GM21528 (cell line): Measurements from ENCODE around the gene DDX43.
"Not testable (repeated sequence)": the region's sequence is repeated elsewhere in the genome, so short reads cannot be mapped to it uniquely, and the experiment has no call there.

Experiments used
- ATAC-seq: cut with Tn5 transposase; IDR thresholded peaks from one replicate; pipeline ENCODE4 v1.9.1; 2021; ENCODE audit warnings: mild to moderate bottlenecking, moderate library complexity; ENCODE audit not compliant: unreplicated experiment, low FRiP score

The DDX43 gene

GRCh38 chr6:73388433-73388799 is 6.2 kb upstream of the DDX43 start:
- ATAC-seq = no peak

- peak; percentile 81 for ATAC-seq
Observed at GRCh38 chr6:73388800-73389512, 5.7 kb upstream of the DDX43 start.

- no peak for ATAC-seq
Observed at GRCh38 chr6:73389854-73390253, 4.8 kb upstream of the DDX43 start.

GRCh38 chr6:73391675-73392074 is 3.0 kb upstream of the DDX43 start:
- no peak for ATAC-seq

GRCh38 chr6:73392188-73392587 is 2.4 kb upstream of the DDX43 start:
- not testable (repeated sequence) for ATAC-seq

- ATAC-seq = no peak
Observed at GRCh38 chr6:73393278-73393677, 1.4 kb upstream of the DDX43 start.

- ATAC-seq = peak; percentile 65
Observed at GRCh38 chr6:73395875-73396274, 1.2 kb downstream of the DDX43 start.

GRCh38 chr6:73400656-73401055 is 6.0 kb downstream of the DDX43 start:
- ATAC-seq = no peak

- no peak for ATAC-seq
Observed at GRCh38 chr6:73409395-73409794, 14.8 kb downstream of the DDX43 start.

GRCh38 chr6:73413102-73413501 is 18.5 kb downstream of the DDX43 start:
- no peak for ATAC-seq

GRCh38 chr6:73418081-73418741 is 23.6 kb downstream of the DDX43 start:
- ATAC-seq = no peak

GRCh38 chr6:73421534-73421933 is 26.9 kb downstream of the DDX43 start:
- ATAC-seq = no peak

GRCh38 chr6:73435236-73435635 is 40.6 kb downstream of the DDX43 start:
- no peak for ATAC-seq

- no peak for ATAC-seq
Observed at GRCh38 chr6:73443555-73443954, 48.9 kb downstream of the DDX43 start.

- peak; percentile 67 for ATAC-seq
Observed at GRCh38 chr6:73451223-73452106, 56.8 kb downstream of the DDX43 start.

GRCh38 chr6:73452107-73452461 is 57.5 kb downstream of the DDX43 start, which contains the start of gene CGAS:
Gene CGAS (minus strand): TSS chr6:73452297. CDS start chr6:73452181, 116 bp downstream.
- peak; percentile 71 for ATAC-seq

GRCh38 chr6:73455865-73456629 is 61.4 kb downstream of the DDX43 start:
- ATAC-seq = no peak

GRCh38 chr6:73459474-73459873 is 64.8 kb downstream of the DDX43 start:
- ATAC-seq = not testable (repeated sequence)

- ATAC-seq = no peak
Observed at GRCh38 chr6:73460056-73460455, 65.4 kb downstream of the DDX43 start.

- peak; percentile 94 for ATAC-seq
Observed at GRCh38 chr6:73461537-73462350, 67.1 kb downstream of the DDX43 start, which contains the start of gene MTO1. Gene MTO1 (plus strand): TSS chr6:73461737. CDS start chr6:73461855, 118 bp downstream.
